GM12878 (cell line): Measurements from ENCODE around the gene LRCH3. TPM values are rescaled to one million over a fixed set of nuclear protein-coding genes. Genes with fewer than 3 reads are reported as not detected.
A peak's percentile ranks its signal among the peaks of the same experiment; 100 is the strongest.

Experiments used
- ATF3 ChIP-seq: IDR thresholded peaks from 2 replicates; pipeline ENCODE4 v1.6.1; 2011; ENCODE audit warnings: low read depth, mild to moderate bottlenecking, low read length, moderate library complexity, borderline replicate concordance; ENCODE audit errors: extremely low read depth
- BHLHE40 ChIP-seq, 2 experiments: fragments of 450-650 bp in 1 of 2; IDR thresholded peaks; 2 replicates each; pipeline ENCODE4 v1.6.1; 2011 to 2017; ENCODE audit warnings: low read depth in 2 of 2, borderline replicate concordance in 1 of 2, improper control_type of control experiment in 1 of 2, low read length in 1 of 2, mild to moderate bottlenecking in 1 of 2
- CREB1 ChIP-seq: IDR thresholded peaks from 2 replicates; pipeline ENCODE4 v1.6.1; 2012; ENCODE audit warnings: low read depth, mild to moderate bottlenecking, inconsistent platforms
- EGR1 ChIP-seq, 2 experiments: IDR thresholded peaks; 1 replicate in 1 of 2; 2 replicates in 1 of 2; pipeline ENCODE4 v1.6.1; 2011 to 2012; ENCODE audit warnings: low read depth in 2 of 2, low read length in 2 of 2, borderline replicate concordance in 1 of 2, mild to moderate bottlenecking in 1 of 2, moderate library complexity in 1 of 2
- EP300 ChIP-seq, 2 experiments: fragments of 150-350 bp in 1 of 2; IDR thresholded peaks; 2 replicates each; pipeline ENCODE4 v1.6.1; 2011 to 2012; ENCODE audit warnings: low read depth in 2 of 2, low read length in 2 of 2, borderline replicate concordance in 1 of 2, improper control_type of control experiment in 1 of 2, inconsistent platforms in 1 of 2; ENCODE audit not compliant: control insufficient read depth in 1 of 2
- KDM1A ChIP-seq: fragments of 200-600 bp; sonication (generic); IDR thresholded peaks from 2 replicates; pipeline ENCODE4 v1.6.1; 2016; ENCODE audit warnings: borderline replicate concordance
- MXI1 ChIP-seq: fragments of 150-350 bp; IDR thresholded peaks from 2 replicates; pipeline ENCODE4 v1.6.1; 2011; ENCODE audit warnings: low read depth, mild to moderate bottlenecking, inconsistent platforms, low read length, improper control_type of control experiment
- PAX5 ChIP-seq: IDR thresholded peaks from 2 replicates; pipeline ENCODE4 v1.6.1; 2011; ENCODE audit warnings: low read depth, low read length, borderline replicate concordance
- RUNX3 ChIP-seq: IDR thresholded peaks from 2 replicates; pipeline ENCODE4 v1.6.1; 2012; ENCODE audit warnings: low read length, inconsistent platforms
- TCF12 ChIP-seq: IDR thresholded peaks from 2 replicates; pipeline ENCODE4 v1.6.1; 2011; ENCODE audit warnings: low read depth, mild to moderate bottlenecking, low read length
- ZNF592 ChIP-seq: fragments of 450-650 bp; IDR thresholded peaks from 2 replicates; pipeline ENCODE4 v1.6.1; 2017; ENCODE audit warnings: mild to moderate bottlenecking, moderate library complexity
- polyA plus RNA-seq, 11 experiments: library from polyadenylated mRNA; depleted of rRNA in 4 of 11; unstranded in 6 of 11; stranded (reverse) in 5 of 11; fragments of >200 nt; fragmentation: Nextera tagmentation in 4 of 11; fragmentation: Illumina TruSeq in 1 of 11; extraction: Ambion mirVana in 4 of 11; extraction: Trizol in 1 of 11; gene quantifications; 1 replicate in 1 of 11; 2 replicates in 10 of 11; pipeline versions ENCODE4 v1.2.1 to v1.2.3, GENCODE V29; 2011 to 2016; ENCODE audit warnings: inconsistent platforms in 2 of 11, missing spikeins in 2 of 11, low read depth in 1 of 11
- total RNA-seq, 4 experiments: library from RNA; depleted of rRNA in 3 of 4; stranded (reverse); fragments of >200 nt in 3 of 4; fragmentation: Illumina TruSeq in 1 of 4; extraction: Trizol in 1 of 4; gene quantifications; 2 replicates each; pipeline versions ENCODE4 v1.2.1 to v1.2.3, GENCODE V29; 2013 to 2021
- TF ChIP-seq, protein P1 (sequence below): IDR thresholded peaks from 2 replicates; pipeline ENCODE4 v1.6.1; 2012; ENCODE audit warnings: improper control_type of control experiment, low read depth, low read length; ENCODE audit not compliant: insufficient replicate concordance
- TF ChIP-seq, protein P2 (sequence below), 3 experiments: IDR thresholded peaks in 2 of 3; conservative IDR thresholded peaks in 1 of 3; 2 replicates each; pipeline ENCODE4 v1.5.1; 2011; ENCODE audit warnings: low read depth in 3 of 3, low read length in 3 of 3, mild to moderate bottlenecking in 3 of 3, control low read depth in 2 of 3, moderate library complexity in 2 of 3, inconsistent platforms in 1 of 3, mixed read lengths in 1 of 3; ENCODE audit not compliant: control insufficient read depth in 2 of 3, insufficient read depth in 1 of 3; ENCODE audit errors: extremely low read depth in 1 of 3

The LRCH3 gene
- total and polyA plus RNA-seq, 10 of the 15 experiments (the other 5 are each of a cell fraction or from before 2014, with no cell fraction given): 3.9 to 136 (median 40.6) TPM

GRCh38 chr3:197906023-197906849 is 115.2 kb downstream of the LRCH3 start (continued):
- TF ChIP-seq ZNF592 (no peak), ATF3 (no peak), EP300 (IDR thresholded peaks at IDR 0.05; ENCODE audit: borderline replicate concordance in 1 of 2, control insufficient read depth in 1 of 2, low read depth in 2 of 2, low read length in 2 of 2) (peak; percentile 16 to 17; a peak in 1 of 4 replicates), MXI1 (no peak), CREB1 (peak; percentile 57), RUNX3 (peak; percentile 74), EGR1 (IDR thresholded peaks at IDR 0.05; ENCODE audit: borderline replicate concordance in 1 of 2, low read depth in 2 of 2, low read length in 2 of 2) (peak in 1 of 2 experiments; percentile 93; a peak in 2 of 3 replicates), BHLHE40 (IDR thresholded peaks at IDR 0.05; ENCODE audit: borderline replicate concordance in 1 of 2, low read depth in 2 of 2, low read length in 1 of 2) (peak; percentile 62 to 71; a peak in 3 of 4 replicates), KDM1A (no peak), TCF12 (0 out of 2 replicates have a peak, but pooled peaks have one; percentile 47), PAX5 (peak; percentile 24; the same call in 1 of the 2 replicates)
- TF ChIP-seq, protein P1, sequence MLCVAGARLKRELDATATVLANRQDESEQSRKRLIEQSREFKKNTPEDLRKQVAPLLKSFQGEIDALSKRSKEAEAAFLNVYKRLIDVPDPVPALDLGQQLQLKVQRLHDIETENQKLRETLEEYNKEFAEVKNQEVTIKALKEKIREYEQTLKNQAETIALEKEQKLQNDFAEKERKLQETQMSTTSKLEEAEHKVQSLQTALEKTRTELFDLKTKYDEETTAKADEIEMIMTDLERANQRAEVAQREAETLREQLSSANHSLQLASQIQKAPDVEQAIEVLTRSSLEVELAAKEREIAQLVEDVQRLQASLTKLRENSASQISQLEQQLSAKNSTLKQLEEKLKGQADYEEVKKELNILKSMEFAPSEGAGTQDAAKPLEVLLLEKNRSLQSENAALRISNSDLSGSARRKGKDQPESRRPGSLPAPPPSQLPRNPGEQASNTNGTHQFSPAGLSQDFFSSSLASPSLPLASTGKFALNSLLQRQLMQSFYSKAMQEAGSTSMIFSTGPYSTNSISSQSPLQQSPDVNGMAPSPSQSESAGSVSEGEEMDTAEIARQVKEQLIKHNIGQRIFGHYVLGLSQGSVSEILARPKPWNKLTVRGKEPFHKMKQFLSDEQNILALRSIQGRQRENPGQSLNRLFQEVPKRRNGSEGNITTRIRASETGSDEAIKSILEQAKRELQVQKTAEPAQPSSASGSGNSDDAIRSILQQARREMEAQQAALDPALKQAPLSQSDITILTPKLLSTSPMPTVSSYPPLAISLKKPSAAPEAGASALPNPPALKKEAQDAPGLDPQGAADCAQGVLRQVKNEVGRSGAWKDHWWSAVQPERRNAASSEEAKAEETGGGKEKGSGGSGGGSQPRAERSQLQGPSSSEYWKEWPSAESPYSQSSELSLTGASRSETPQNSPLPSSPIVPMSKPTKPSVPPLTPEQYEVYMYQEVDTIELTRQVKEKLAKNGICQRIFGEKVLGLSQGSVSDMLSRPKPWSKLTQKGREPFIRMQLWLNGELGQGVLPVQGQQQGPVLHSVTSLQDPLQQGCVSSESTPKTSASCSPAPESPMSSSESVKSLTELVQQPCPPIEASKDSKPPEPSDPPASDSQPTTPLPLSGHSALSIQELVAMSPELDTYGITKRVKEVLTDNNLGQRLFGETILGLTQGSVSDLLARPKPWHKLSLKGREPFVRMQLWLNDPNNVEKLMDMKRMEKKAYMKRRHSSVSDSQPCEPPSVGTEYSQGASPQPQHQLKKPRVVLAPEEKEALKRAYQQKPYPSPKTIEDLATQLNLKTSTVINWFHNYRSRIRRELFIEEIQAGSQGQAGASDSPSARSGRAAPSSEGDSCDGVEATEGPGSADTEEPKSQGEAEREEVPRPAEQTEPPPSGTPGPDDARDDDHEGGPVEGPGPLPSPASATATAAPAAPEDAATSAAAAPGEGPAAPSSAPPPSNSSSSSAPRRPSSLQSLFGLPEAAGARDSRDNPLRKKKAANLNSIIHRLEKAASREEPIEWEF: no peak
- TF ChIP-seq, protein P2, sequence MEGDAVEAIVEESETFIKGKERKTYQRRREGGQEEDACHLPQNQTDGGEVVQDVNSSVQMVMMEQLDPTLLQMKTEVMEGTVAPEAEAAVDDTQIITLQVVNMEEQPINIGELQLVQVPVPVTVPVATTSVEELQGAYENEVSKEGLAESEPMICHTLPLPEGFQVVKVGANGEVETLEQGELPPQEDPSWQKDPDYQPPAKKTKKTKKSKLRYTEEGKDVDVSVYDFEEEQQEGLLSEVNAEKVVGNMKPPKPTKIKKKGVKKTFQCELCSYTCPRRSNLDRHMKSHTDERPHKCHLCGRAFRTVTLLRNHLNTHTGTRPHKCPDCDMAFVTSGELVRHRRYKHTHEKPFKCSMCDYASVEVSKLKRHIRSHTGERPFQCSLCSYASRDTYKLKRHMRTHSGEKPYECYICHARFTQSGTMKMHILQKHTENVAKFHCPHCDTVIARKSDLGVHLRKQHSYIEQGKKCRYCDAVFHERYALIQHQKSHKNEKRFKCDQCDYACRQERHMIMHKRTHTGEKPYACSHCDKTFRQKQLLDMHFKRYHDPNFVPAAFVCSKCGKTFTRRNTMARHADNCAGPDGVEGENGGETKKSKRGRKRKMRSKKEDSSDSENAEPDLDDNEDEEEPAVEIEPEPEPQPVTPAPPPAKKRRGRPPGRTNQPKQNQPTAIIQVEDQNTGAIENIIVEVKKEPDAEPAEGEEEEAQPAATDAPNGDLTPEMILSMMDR (IDR thresholded peaks at IDR 0.05 in 2 of 3, conservative IDR thresholded peaks at IDR 0.05 in 1 of 3; ENCODE audit: control insufficient read depth in 2 of 3, extremely low read depth in 1 of 3, insufficient read depth in 1 of 3, low read depth in 3 of 3, low read length in 3 of 3): peak; percentile 90 to 95 (median 91)
